Neuron (in vitro differentiated cells): ENCODE results near the gene CEP126.
A peak's percentile ranks its signal among the peaks of the same experiment; 100 is the strongest.

Source experiments
- H2AFZ ChIP-seq: one replicate; pipeline ENCODE4 v1.6.1; 2013; ENCODE audit warnings: low read depth, mild to moderate bottlenecking, inconsistent platforms, low read length, moderate library complexity
- H3K27me3 ChIP-seq: one replicate; pipeline ENCODE4 v1.6.1; 2013; ENCODE audit warnings: low read length; ENCODE audit not compliant: insufficient read depth
- H3K36me3 ChIP-seq: one replicate; pipeline ENCODE4 v1.6.1; 2013; ENCODE audit warnings: low read length; ENCODE audit not compliant: insufficient read depth
- H3K4me1 ChIP-seq: one replicate; pipeline ENCODE4 v1.6.1; 2013; ENCODE audit warnings: low read length; ENCODE audit not compliant: insufficient read depth
- H3K4me3 ChIP-seq: 2 replicates; pipeline ENCODE4 v1.5.1; 2013; ENCODE audit warnings: mild to moderate bottlenecking, low read length, moderate library complexity
- H3K9me3 ChIP-seq: one replicate; pipeline ENCODE4 v1.6.1; 2013; ENCODE audit warnings: low read length

The CEP126 gene, protein sequence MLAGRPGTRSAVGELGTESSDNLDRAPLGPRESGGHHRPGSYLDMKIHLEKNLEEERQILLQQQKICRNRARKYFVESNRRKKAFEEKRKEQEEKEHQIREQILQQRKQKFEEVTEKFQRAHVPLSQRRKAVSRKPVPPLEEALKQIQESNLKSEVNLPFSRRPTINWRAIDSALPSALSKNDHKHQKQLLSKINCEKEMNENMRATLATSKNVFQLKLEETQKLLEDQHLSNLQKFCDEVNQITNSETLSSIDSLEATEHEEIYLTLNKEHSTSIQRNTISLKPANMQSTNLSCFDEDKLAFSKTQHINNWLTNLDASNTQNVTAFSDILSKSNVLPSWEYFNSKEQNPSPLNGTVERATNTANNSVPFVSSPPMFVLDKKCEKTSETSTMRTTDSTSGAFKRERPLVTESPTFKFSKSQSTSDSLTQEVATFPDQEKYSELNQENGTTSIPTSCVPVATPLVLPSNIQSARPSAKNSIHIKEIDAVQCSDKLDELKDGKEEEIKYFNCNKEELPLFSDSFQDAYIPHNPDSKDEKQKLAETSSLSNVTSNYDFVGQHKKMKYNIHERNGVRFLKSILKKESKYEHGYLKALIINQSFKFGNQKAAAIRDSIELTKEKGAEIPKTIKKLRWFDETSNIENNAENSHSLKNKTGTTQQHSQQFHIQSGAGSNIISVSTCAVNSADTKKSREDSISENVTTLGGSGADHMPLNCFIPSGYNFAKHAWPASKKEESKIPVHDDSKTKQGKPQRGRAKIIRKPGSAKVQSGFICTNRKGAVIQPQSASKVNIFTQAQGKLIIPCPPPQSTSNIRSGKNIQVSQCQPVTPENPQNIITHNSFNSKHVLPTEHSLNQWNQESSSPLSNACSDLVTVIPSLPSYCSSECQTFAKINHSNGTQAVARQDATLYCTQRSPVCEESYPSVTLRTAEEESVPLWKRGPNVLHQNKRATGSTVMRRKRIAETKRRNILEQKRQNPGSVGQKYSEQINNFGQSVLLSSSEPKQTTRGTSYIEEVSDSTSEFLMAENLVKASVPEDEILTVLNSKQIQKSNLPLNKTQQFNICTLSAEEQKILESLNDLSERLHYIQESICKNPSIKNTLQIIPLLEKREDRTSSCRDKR

DNA sequence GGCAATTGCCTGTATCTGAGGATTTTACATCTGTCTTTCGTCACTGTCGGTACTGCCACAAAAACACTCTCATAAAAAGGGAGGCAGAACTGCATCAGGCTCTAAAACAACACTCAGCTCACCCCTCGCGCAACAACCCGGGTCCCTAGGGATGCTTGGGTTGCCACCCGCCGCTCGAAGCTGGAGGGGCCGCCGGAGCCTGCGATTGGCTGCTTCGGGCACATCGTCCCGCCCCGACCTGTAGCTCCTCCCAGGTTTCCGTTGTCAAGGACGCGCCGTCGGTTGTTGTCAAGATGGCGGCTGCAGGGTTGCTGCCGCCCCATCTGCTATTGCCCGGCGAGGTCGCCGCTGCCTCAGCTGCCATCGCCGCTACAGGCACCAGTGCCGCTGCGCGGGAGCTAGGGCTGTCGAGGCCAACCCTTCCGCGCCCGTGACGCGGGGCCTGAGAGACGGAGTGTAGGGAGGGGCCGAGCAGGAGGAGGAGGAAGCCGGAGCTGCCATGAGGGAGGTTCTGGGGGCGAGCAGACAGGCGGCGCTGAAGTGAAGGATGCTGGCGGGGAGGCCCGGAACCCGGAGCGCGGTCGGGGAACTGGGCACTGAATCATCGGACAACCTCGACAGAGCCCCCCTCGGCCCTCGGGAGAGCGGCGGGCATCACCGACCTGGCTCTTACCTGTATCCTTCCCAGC is at the start of gene CEP126:
TSS of gene CEP126 (plus strand) at position 273 of the 689 bp plus-strand sequence. CDS start at position 548, 275 bp downstream.
- Histone ChIP-seq H2AFZ (peak within 1 kb of the TSS; percentile 88), H3K9me3 (no peaks in the 10 kb centered on the region), H3K4me1 (peaks cover 4% of the 10 kb centered on the region), H3K27me3 (peaks cover 2% of the 10 kb centered on the region), H3K4me3 (peak within 1 kb of the TSS; percentile 50), H3K36me3 (no peaks in the 10 kb centered on the region)

DNA sequence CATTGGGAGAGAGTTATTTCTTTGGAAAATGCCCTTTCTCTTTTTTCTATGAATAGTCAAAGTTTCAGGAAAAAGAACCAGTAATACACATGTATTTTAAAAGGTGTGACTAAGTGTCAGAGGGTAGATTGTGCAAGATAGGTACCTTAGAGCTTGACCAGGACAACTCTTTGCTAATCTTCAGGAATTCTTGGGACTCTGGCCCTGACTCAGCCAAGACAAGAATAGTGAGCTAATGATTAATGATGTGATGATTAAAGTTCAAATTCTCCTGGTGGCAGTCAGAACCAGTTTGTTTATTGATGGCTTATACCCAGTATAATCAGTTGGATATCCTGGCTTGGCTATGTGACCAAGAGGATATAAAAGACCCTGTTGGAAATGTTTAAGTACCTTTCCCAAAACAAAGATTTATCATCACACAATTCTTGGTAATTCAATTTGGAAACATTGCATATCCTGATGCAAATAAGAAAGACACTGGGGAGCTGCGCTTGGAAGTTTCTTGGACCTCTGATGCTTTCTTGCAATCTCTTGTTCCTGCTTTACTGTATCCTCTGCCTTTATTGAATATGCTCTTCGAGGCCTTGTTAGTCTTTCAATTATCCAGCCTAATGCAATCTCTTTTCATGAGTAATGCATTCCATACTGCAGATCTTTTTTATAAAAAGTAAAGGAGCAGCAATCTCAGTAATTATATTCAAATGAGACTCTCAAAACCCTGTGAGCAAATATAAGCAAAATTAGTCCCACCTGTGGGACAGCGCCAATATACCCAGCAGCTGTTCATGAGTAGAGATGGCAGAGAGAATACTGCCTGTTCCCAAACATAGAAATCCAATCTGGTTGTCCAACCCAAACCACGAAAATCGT is 48.0 kb upstream of the CEP126 start:
- H3K9me3 ChIP-seq = no peaks in the 10 kb centered on the region
- no peaks in the 10 kb centered on the region for H3K27me3 ChIP-seq
- no peaks in the 10 kb centered on the region for H3K36me3 ChIP-seq
- no peaks in the 10 kb centered on the region for H3K4me1 ChIP-seq
- no peak overlapping the region for H2AFZ ChIP-seq
- no peak overlapping the region for H3K4me3 ChIP-seq

DNA sequence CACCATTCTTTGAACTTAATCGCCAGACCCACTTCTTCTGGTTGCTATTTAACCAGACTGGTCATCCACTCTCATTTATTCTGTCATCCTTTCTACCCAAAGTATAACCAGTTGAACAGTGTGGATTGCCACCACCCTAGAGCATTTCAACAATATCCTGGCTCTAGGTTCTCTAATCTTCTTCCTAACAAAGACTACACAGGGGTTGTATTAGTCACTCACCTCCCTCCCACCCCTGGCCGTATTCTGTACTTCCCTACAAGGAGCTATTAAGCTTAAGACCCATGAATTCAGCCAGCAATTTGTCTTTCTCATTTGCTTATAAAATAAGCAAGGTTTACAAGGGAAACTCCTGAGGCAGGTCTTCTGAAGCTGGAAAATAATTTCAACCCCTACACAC is 46.9 kb upstream of the CEP126 start:
- Histone ChIP-seq H3K4me1 (no peaks in the 10 kb centered on the region), H3K36me3 (no peaks in the 10 kb centered on the region), H2AFZ (no peak overlapping the region), H3K9me3 (no peaks in the 10 kb centered on the region), H3K4me3 (no peak overlapping the region), H3K27me3 (no peaks in the 10 kb centered on the region)

DNA sequence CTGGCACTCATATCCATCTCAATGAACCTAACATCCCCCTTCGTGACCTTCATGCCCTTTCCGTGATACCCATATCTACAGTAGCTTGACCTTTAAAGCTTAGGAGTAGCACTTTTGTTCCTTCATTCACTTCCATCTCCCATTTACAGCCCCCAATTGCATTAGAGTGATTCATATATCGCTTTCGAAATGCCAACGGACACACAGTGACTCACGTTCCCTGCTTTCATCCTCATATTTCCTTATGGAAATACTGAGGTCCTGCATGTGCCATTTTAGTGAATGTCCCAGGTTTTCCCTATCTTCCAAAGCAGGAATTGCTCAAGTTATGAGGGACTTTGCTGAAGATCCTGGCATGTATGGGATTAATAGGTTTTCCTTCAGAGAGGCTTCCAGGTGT is 44.3 kb upstream of the CEP126 start:
- H2AFZ ChIP-seq = no peak overlapping the region
- no peak overlapping the region for H3K4me3 ChIP-seq
- H3K27me3 ChIP-seq = no peaks in the 10 kb centered on the region
- no peaks in the 10 kb centered on the region for H3K36me3 ChIP-seq
- H3K9me3 ChIP-seq = no peaks in the 10 kb centered on the region
- H3K4me1 ChIP-seq = no peaks in the 10 kb centered on the region

DNA sequence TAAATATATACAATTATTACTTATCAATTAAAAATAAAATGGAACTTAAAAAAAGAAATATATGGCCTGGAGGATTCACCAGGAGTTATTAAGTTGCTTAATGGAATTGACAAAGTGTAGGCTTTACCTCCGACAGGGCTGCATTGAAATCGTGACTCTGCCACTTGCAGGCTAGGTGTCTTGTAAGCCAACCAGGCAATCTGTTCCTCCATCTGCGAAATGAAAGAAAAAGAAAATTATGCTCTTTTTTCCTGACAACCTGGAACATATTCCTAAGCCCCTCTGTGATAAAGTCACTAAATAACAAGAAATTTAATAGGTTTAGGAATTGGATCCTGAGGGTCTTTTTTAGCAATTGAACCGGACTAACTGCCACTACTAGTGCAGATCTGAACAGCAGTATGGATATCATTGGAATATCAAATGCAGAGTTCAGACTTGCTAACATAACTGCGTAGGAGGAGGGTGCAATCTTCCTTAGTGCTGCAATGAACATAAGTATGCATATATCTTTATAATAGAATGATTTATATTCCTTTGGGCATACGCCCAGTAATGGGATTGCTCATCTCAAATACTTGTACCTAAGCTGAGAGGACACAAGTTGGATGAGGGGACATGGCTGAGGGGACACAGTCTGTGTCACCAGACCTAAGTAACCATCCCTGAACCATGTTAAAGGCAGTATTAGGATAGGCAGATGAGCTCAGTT is 42.5 kb upstream of the CEP126 start:
- H3K4me1 ChIP-seq = no peaks in the 10 kb centered on the region
- H3K9me3 ChIP-seq = no peaks in the 10 kb centered on the region
- H3K4me3 ChIP-seq = no peak overlapping the region
- H3K27me3 ChIP-seq = no peaks in the 10 kb centered on the region
- no peaks in the 10 kb centered on the region for H3K36me3 ChIP-seq
- no peak overlapping the region for H2AFZ ChIP-seq

DNA sequence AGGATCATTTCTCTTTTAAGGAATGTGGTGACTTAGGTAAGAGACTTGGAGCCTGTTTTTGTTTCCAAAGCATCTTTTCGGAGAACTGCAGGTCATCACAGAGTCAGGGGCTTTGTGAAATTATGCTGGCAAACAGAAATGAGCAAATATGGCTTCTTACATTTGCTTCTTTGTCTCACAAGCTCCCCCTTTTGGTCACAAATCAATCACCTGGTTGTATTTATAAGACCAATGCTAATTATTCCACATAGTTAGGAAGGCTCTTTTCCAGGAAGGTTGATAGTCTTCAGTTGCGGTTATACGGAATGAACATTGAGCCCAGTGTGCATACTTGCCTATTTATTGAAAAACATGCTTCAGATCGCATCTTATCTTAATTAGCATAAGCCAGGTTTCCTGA is 34.6 kb upstream of the CEP126 start:
- Histone ChIP-seq H2AFZ (peak overlapping the region; percentile 37), H3K4me3 (no peak overlapping the region), H3K27me3 (no peaks in the 10 kb centered on the region), H3K9me3 (no peaks in the 10 kb centered on the region), H3K36me3 (no peaks in the 10 kb centered on the region), H3K4me1 (no peaks in the 10 kb centered on the region)

DNA sequence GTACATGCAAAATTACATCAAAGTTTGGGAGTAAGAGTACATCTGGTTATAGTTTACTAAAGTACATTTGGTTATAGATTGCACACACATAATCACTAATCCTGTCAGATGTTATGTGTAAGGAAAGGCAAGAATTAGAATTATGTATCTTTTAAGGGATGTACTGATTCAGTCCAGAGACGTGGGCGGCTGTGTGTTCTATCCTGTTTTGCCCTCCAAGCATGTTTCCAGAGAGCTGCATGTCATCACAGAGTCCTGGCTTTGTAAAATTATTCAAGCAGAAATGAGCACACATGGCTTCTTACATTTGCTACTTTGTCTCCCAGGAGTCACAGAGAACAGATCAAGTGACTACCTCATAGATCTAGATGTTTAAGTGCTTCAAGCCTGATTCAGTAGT is 33.2 kb upstream of the CEP126 start:
- Histone ChIP-seq H3K4me3 (no peak overlapping the region), H3K36me3 (no peaks in the 10 kb centered on the region), H3K4me1 (no peaks in the 10 kb centered on the region), H2AFZ (no peak overlapping the region), H3K9me3 (no peaks in the 10 kb centered on the region), H3K27me3 (no peaks in the 10 kb centered on the region)

DNA sequence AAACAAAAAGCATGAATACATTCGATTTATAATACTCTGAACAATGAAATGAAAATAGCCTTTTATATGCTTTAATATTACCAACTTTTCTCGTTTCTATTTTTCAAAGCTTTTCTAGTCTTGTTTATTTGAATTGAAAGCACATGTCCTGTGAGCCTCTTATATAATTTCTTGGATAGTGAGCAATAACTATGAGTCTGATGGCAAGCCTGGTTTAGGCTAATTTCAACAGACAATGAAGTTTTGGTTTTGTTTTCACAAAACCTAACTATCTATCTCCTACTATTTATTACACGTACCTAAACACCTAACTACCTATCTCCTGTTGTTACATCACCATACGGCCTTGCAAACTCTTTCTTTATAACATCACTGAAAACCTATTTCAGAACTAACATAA is 29.2 kb upstream of the CEP126 start:
- H3K36me3 ChIP-seq = no peaks in the 10 kb centered on the region

DNA sequence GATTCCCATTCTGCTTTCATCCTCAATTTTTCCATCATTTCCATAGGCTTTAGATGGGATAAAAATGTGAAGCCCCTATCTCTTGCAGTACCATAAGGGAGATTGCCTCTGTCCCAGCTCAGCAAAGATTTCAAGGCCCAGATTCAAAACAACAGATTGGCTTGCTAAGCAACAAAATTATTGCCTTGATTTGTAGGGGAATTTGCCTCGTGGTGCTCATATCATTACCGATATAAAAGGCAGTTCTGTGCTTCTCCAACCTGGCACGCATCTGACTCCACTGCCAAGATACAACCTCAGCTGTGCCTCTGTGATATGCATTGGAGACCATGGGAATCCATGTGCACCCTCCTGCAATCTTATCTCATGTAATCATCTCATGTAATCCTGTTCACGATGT is 25.0 kb upstream of the CEP126 start:
- Histone ChIP-seq H2AFZ (no peak overlapping the region), H3K9me3 (no peaks in the 10 kb centered on the region)

More for the DNA sequence above, 29.2 kb upstream of the CEP126 start:
- Histone ChIP-seq H2AFZ (no peak overlapping the region), H3K9me3 (no peaks in the 10 kb centered on the region), H3K27me3 (no peaks in the 10 kb centered on the region), H3K4me1 (no peaks in the 10 kb centered on the region), H3K4me3 (no peak overlapping the region)

DNA sequence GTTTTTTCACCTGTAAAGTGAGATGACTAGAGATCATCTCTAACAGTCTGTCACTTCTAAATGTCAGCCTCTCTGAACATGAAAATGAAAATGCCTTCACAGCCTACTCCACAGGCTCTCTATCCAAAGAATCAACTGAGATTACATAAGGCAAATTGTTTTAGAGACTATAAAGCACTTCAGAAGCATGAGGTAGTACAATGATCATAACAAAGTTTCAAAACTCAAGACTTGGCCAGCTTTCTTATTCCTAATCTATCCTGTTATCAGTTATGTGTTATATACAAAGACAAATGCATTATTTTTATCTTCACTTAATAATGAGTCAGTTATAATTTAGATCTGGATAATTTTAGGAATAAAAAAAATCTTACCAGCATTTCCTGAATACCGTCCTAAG is 20.3 kb upstream of the CEP126 start:
- H2AFZ ChIP-seq = no peak overlapping the region
- H3K4me1 ChIP-seq = no peaks in the 10 kb centered on the region
- no peaks in the 10 kb centered on the region for H3K9me3 ChIP-seq
- H3K27me3 ChIP-seq = no peaks in the 10 kb centered on the region
- H3K4me3 ChIP-seq = no peak overlapping the region
- H3K36me3 ChIP-seq = no peaks in the 10 kb centered on the region

More for the DNA sequence above, 25.0 kb upstream of the CEP126 start:
- Histone ChIP-seq H3K36me3 (no peaks in the 10 kb centered on the region), H3K4me1 (no peaks in the 10 kb centered on the region), H3K4me3 (no peak overlapping the region), H3K27me3 (no peaks in the 10 kb centered on the region)

DNA sequence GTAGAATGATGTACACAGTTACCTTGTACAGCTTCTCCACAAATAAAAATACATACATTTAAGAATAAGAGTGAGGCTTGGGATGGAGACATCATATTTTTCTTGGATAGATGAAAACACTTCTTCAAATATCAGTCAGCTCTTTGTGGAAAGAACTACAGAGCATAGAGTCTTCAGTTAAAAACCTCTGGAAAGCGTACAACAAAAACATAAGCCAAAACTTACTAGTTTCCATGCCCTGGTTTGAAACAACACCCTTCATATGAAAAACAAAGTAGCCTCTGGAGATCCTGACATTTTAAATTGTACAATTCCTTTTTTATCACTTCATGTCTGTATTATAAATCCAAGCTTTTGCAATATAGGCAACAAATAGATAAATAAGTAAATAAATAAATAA is 7.0 kb upstream of the CEP126 start:
- Histone ChIP-seq H3K9me3 (no peaks in the 10 kb centered on the region), H3K27me3 (no peaks in the 10 kb centered on the region), H3K4me3 (no peak overlapping the region), H3K36me3 (no peaks in the 10 kb centered on the region), H3K4me1 (no peaks in the 10 kb centered on the region), H2AFZ (no peak overlapping the region)
